Hepatic stellate cell (primary cell): ENCODE results near the gene STOM.
"Not testable (repeated sequence)": the region's sequence is repeated elsewhere in the genome, so short reads cannot be mapped to it uniquely, and the experiment has no call there.

Experiments used
- DNase-seq: peaks from one replicate; pipeline ENCODE4 v3.0.0; 2011; ENCODE audit warnings: low spot score

Gene STOM

GRCh38 chr9:121300283-121301119, 69.5 kb downstream of the STOM start:
- no peak for DNase-seq

GRCh38 chr9:121299467-121300282, 70.4 kb downstream of the STOM start:
- DNase-seq: no peak

- DNase-seq: peak; percentile 87
Observed at GRCh38 chr9:121298689-121299466, 71.2 kb downstream of the STOM start.

- DNase-seq: no peak
Observed at GRCh38 chr9:121298016-121298538, 72.0 kb downstream of the STOM start.

GRCh38 chr9:121297389-121297788, 72.7 kb downstream of the STOM start:
- no peak for DNase-seq

- no peak for DNase-seq
Observed at GRCh38 chr9:121296213-121297127, 73.6 kb downstream of the STOM start.

GRCh38 chr9:121295662-121296191, 74.3 kb downstream of the STOM start:
- DNase-seq: no peak

GRCh38 chr9:121294866-121295661, 75.0 kb downstream of the STOM start:
- DNase-seq: no peak

GRCh38 chr9:121294151-121294743, 75.8 kb downstream of the STOM start:
- no peak for DNase-seq

GRCh38 chr9:121292801-121293241, 77.2 kb downstream of the STOM start:
- DNase-seq: no peak

GRCh38 chr9:121292051-121292450, 78.0 kb downstream of the STOM start:
- no peak for DNase-seq

GRCh38 chr9:121291536-121291935, 78.5 kb downstream of the STOM start:
- not testable (repeated sequence) for DNase-seq

GRCh38 chr9:121289772-121290370, 80.2 kb downstream of the STOM start:
- peak; percentile 27 for DNase-seq

GRCh38 chr9:121289026-121289771, 80.9 kb downstream of the STOM start:
- peak; percentile 76 for DNase-seq
